Dermis blood vessel endothelial cell (primary cell): Measurements from ENCODE around the gene TLR5. TPM values are rescaled to one million over a fixed set of nuclear protein-coding genes. Genes with fewer than 3 reads are reported as not detected.
A peak's percentile ranks its signal among the peaks of the same experiment; 100 is the strongest.
"Not testable (repeated sequence)": the region's sequence is repeated elsewhere in the genome, so short reads cannot be mapped to it uniquely, and the experiment has no call there.

Experiments
- DNase-seq: peaks from one replicate; pipeline ENCODE4 v3.0.0; 2010
- total RNA-seq: library from RNA; depleted of rRNA; stranded (reverse); fragments of >200 nt; gene quantifications from 2 replicates; pipeline ENCODE4 v1.2.3, GENCODE V29; 2014

Gene TLR5, protein sequence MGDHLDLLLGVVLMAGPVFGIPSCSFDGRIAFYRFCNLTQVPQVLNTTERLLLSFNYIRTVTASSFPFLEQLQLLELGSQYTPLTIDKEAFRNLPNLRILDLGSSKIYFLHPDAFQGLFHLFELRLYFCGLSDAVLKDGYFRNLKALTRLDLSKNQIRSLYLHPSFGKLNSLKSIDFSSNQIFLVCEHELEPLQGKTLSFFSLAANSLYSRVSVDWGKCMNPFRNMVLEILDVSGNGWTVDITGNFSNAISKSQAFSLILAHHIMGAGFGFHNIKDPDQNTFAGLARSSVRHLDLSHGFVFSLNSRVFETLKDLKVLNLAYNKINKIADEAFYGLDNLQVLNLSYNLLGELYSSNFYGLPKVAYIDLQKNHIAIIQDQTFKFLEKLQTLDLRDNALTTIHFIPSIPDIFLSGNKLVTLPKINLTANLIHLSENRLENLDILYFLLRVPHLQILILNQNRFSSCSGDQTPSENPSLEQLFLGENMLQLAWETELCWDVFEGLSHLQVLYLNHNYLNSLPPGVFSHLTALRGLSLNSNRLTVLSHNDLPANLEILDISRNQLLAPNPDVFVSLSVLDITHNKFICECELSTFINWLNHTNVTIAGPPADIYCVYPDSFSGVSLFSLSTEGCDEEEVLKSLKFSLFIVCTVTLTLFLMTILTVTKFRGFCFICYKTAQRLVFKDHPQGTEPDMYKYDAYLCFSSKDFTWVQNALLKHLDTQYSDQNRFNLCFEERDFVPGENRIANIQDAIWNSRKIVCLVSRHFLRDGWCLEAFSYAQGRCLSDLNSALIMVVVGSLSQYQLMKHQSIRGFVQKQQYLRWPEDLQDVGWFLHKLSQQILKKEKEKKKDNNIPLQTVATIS
- total RNA-seq = 0.14 and 0.34 TPM in 2 replicates

DNA sequence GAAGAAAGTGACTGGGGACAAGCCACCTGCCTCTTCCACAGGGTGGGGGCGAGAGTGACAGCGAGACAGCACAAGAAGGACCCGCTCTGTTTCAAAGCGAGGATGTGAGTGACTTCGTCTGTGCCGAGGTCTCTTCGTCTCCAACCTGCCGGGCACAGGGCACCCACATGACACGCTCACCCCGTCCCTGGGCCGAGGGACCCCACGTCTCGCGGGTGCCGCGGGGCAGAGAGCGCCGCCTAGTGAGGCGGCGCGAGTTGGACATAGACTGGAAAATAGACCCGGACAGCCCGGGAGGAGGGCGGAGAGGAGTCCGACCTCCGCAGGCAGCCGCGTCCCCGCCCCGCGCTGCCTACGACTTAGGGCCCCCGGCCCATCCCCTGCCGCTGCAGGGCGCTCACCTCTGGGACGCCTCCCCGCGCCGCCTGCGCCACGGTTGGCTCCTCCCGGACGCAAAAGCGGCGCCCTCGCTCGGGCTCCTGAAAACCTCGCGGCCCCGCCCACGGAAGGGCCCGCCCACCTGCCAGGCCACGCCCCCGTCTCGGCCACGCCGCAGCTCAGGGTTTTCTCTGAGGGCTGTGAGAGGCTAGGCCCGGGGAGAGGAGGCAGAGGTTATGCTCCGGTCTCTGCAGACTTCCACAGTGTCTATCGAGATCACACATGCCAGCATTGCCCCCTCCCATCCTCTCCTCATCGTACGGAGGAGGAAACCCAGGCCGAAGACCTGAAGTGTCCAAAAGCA, at the start of gene TLR5:
TLR5 (minus strand) TSS at position 454 of the 742 bp plus-strand sequence. CDS start 30,217 bp downstream, outside the sequence.
- DNase-seq = peak; percentile 64

DNA sequence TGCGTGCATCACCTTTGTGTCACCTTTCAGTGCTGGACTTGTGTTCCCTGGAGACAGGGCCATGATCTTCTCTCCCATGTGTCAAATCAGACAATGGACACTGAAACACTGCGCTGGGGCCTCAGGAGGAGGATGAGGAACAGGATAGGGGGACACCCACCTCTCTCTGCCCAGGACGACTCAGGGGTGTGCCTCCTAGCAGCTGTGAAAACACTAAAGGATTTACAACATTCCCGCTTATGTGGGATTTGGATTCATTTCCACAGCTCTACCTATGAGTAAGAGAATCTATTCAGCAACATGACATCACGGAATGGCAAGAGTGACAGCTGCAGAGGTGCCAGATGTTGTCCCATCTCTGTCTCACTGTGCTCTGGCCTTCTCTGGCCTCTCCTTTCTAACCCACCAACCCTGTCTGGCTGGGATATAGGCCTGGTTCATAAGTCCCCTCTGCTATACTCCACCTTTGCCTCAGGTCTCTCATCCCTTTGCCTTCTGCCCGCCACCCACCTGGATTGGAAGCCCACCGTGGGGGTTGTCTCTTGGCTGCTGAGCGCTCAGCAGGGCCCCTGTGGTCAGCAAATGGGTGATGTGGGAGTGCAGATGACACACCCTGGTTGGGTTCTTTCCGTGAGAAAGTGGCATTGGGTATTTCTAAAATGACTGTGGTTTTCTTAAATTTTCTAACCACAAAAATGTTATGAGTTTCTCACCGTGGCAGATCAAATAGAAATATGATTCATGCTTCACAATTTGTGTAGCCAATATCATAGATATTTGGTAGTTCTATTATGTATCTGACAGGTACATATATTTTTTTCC, 47.1 kb upstream of the TLR5 start:
- DNase-seq = no peak

DNA sequence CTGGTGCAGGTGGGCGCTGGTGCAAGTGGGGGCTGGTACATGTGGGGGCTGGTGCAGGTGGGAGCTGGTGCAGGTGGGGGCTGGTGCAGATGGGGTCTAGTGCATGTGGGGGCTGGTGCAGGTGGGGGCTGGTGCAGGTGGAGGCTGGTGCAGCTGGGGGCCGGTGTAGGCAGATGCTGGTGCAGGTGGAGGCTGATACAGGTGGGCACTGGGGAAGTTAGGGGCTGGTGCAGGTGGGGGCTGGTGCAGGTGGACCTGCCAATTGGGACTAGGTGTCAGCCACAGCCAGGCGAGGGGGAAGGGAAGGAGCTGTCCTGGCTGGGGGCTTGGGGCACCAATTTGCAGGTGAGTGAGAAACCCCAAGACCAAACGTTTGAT, 46.5 kb upstream of the TLR5 start:
- DNase-seq = no peak

DNA sequence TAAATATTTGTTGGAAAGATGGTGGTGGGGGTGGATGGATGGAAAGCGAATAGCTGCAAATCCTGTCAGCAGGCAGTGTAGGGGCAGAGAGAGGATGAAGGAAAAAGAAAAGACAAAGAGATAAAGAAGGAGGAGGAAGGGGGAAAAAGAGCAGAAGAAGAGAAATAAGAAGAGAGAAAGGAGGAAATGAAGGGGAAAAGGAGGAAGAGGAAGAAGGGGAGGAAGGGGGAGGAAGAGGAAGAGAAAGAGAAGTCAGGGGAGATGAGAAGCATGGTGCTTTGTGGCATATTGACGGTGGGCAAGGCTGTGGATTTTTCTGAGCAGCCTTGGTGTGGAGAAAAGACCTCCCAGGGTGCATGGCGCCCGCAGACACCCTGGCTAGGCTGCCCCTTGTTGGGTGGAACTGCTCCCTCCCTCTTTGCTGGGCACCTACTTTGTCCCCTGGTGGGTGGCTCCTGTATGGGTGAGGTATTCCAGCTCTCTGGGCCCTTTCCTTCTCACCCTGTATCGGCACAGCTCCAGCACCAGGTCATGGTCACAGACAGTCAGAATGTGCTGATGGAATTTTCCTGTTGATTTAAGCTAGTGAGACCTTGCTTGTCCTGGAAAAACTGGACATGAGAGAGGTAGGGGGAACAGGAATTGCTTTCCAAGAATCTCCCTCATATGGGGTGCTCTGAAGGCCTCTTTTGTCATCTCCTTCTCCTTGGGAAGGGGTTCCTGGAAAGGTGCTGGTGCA, 45.7 kb upstream of the TLR5 start:
- no peak for DNase-seq

DNA sequence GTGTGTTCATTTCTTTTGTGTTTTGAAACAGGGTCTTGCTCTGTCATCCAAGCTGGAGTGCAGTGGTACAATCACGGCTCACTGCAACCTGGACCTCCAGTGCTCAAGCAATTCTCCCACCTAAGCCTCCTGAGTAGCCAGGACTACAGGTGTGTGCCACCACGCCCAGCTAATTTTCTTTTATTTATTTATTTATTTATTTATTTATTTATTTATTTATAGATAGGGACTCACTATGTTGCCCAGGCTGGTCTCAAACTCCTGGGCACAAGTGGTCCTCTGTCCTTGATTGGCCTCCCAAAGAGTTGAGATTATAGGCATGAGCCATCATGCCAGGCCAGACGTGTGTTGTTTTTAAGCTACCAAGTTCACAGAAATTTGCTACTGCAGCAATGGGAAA, 43.8 kb upstream of the TLR5 start:
- DNase-seq = no peak

DNA sequence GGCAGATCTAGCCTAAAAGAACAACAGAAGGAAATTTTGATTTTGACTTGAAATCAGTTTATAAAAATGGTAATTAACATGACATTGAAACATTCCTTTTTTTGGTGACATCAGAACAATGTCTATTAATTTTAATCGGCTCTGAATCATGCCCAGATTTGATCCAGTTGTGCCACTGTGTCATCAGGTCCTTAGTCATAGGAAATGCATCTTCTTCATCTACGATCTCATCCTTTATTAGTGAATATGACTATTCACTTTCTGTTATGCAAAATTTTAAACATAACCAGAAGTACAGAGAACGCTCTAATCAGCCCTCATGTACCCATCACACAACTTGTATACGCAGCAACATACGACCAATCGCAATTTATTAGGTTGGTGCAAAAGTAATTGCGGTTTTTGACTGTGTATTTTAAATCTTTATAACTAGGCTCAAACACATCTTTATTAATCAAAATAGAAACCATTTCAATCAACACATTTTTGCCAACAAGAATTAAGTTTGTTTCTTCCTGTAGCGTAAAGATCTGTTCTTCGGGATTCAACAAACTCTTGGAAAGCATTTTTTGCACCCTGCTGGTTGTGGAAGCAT, 40.3 kb upstream of the TLR5 start:
- no peak for DNase-seq

DNA sequence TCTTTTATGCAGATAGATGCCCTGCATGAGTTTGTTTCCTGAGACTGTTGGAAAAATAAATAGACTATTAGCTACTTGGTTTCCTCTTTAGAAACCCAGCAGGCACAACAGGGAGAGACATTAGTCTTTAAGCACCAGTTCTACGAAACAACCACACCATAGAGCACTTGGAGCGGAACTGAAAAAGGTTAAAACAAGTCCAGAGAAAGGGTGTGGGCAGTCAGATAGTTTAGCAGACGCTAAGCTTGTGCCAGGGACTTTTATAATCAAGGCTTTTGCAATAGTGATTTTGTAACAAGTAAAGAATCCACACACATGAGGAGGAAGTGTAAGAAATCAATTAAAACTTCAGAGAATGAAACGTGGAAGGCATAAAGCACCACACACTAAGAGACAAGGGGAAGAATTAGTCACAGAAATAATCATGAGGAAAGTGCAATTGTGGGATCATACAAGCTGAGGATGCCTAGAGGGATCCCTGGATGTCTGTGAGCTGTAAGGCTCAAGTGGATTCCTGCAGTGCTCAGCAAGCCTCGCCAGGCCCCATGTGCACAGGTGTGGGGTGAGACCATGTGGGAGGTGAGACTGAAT, 37.8 kb upstream of the TLR5 start:
- DNase-seq = no peak

DNA sequence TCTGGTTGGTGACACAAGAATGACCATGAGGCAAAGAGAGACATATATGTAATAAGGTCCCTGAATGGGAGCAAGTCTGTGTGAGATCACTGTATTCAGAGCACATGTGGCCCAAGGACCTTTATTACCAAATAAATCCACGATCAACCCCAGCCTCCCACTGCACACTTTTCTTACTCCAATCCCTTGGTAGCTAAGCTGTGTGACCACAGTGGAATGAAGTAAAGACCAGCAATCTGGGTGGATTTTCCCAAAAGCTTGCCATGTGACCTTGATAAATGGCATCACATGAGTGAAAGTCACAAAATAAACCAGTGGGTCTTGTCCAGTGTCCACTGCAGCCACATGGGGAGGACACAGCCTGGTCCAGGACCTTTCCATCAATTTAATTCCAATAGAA, 36.7 kb upstream of the TLR5 start:
- no peak for DNase-seq

DNA sequence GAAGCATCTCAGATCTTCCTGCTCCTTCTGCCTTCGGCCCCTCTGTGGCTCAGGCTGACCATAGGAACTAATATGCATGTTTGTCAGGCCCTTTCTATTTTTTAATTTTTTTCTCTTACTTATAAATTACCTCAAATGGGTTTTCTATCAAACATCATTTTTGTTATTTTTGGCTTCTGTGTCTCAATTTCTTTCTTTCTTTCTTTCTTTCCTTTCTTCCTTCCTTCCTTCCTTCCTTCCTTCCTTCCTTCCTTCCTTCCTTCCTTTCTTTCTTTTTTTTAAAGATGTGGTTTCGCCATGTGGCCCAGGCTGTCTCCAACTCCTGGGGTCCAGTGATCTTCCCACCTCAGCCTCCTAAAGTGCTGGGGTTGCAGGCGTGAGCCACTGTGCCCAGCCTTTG, 36.2 kb upstream of the TLR5 start:
- no peak for DNase-seq

DNA sequence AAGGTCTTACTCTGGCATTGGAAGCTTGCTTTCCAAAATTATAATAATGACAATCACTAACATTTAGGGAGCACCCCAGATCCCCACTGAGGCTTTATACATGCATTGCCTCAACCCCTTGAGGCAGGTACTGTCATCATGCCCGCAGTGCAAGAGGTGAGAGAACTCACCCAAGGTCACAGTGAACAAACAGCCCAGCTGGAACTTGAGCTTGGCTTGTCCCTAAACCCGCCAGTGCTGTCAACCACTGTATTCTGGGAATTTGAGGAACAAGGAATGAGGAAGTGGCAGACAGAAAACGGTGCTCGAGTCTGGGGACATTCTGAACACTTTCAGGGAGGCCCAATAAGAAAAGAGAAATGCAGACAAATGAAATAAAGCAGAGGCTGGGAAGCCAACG, 34.6 kb upstream of the TLR5 start:
- no peak for DNase-seq

DNA sequence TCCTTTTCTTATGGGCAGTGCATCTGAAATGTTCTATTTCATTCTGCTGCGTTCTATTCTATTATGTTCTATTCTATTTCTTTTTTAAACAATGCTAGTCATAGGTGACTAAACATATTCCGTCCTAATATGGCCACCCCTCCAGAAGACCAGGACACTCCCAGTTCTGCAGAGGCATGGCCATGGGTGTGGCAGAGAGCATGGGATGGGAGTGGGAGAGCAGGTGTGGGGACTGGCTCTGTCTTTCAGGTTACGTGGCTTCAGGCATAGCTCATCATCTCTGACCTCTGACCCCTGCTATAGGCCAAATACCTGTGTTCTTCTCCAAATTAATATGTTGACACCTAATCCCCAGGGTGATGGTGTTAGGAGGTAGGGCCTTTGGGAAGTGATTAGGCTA, 33.4 kb upstream of the TLR5 start:
- DNase-seq = no peak

DNA sequence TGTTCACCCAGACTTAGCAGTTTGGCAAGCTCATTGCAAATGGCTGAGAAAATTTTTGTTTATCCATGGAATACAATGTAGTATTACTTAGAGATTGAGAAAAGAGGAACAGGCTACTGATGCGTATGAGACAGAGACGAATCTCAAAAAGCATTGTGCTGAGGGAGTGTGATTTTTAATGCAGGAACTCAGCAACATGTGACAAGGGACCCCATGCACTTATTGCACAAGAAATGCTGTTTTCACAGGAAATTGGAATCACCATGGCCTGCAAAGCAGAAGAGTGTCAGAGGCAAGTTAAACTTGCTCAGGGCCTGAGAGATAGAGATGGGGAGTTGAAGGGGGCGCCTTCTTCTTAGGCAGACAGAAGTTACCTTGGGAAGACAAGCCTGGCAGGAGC, 32.6 kb upstream of the TLR5 start:
- DNase-seq = no peak

DNA sequence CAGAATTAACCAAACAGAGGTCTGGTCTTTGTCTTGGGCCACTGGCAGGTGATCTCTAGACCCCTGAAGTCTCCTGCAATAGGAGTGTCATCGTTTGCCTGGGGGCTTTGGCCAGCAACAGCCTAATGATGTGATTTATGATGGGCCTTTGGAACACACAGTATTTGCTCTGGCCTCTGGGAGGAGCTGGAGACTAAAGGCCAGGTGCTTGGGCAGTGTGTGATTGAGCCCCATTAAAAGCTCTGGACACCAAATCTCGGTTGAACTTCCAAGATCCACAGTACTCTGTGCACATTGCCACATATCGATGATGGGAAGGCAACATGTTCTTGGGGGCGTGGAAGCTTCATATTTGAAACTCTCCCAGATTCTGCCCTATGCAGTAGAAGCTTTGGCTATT, 32.0 kb upstream of the TLR5 start:
- DNase-seq = no peak

DNA sequence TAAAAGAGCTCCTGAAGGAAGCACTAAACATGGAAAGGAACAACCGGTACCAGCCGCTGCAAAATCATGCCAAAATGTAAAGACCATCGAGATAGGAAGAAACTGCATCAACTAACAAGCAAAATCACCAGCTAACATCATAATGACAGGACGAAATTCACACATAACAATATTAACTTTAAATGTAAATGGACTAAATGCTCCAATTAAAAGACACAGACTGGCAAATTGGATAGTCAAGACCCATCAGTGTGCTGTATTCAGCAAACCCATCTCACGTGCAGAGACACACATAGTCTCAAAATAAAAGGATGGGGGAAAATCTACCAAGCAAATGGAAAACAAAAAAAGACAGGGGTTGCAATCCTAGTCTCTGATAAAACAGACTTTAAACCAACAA, 26.4 kb upstream of the TLR5 start:
- not testable (repeated sequence) for DNase-seq

DNA sequence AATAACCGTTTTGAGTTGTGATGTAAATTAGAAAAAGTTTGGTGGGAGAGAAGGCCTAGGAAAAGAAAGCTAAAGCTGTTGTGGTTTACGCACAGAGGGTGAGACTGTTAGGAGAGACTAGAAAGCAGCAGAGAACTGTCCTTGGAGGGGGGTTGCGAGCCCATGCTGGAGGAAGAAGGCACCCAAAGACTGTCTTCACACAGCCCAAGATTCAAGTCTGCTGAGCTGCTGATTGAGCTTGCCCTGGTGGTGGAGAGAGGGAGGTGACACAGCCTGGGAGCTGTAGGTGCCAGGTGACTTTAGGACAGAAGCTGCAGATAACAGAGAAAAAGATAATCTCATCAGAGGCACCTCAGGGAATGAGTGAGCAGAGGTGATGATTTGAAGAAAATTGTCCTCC, 18.3 kb upstream of the TLR5 start:
- DNase-seq = no peak

DNA sequence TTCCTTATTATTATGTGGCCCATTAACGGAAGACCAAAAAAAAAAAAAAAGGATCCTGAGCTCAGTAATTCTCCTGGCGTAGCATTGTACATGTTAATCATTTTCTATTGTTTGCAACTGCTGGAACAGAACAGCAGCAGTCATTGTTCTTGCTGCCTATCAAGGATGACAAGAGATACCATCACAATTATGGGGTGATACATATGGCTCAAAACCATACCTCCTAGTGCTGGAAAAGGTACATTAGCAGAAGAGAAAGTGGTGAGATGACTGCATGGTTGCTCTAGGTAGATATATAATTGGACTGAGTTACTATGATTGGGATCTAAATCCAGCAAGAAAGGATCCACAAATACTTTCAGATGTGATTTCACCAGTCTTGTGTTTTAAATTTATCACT, 13.3 kb upstream of the TLR5 start:
- DNase-seq = no peak

DNA sequence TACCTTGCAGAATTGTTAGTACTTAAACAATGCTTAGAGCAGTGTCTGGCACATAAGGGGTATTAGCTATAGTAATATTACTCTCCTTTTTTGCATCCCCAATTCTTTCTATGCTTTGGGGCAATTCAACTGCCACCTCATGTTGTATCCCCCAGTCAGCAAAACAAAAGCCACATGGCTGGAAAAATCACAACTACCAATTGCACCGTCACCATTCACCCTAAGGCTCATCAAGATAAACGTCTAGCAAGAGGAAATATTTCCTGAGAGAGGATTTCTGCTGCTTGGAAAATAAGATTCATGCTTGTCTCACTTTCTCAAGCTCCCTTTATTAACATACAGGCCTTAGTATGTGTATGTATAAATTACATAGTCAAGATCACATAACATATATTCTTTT, 12.1 kb upstream of the TLR5 start:
- no peak for DNase-seq

DNA sequence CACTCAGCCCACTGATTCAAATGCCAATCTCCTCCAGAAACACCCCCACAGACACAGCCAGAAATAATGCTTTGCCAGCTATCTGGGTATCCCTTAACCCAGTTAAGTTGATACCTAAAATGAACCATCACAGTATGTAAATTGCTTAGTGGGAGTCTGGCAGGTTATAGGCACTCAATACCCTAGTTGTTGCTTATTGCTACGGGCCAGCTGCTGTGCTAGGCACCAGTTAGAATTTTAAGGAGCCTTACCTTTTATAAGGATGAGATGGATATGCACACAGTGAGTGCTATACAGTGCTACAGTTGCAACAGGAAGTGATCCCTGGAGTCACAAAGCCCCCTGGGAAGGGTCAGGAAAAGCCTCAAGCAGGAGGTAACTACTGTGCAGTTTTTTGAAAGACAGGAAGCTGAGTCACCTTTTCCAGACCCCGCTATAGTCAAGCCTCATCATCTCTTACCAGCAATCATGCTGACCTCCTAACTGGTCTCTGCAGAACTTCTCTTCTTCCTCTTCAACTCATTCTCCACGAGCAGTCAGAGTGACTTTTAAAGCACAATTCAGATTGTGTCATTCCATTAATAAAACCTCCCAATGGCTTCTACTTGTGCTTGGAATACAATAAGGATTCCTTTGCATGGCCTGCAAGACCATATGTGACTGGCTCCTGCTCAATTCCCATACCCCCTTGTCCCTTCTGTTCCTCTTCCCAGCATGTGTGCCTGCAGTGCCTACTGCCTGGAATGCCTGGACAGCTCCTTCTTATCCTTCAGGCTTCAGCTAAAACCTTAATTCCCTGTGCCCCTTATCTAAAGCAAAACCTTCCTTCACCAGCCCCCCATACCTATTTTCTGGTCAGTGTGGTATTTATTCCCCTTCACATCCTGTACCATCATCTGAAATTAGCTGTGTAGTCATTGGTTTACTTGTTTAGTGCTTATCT, 10.4 kb upstream of the TLR5 start:
- DNase-seq = peak; percentile 77

DNA sequence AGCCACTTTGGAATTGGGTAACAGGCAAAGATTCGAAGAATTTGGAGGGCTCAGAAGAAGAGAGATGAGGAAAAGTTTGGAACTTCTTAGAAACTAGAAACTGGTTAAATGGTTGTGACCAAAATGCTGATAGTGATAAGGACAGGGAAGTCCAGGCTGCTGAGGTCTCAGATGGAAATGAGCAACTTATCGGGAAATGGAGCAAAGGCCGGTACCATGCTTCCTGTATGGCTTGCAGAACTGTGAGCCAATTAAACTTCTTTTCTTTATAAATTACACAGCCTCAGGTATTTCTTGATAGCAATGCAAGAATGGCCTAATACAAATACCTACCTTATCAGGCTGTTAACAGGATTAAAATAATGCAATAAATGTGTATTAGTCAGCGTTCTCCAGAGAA, 9.4 kb upstream of the TLR5 start:
- no peak for DNase-seq

DNA sequence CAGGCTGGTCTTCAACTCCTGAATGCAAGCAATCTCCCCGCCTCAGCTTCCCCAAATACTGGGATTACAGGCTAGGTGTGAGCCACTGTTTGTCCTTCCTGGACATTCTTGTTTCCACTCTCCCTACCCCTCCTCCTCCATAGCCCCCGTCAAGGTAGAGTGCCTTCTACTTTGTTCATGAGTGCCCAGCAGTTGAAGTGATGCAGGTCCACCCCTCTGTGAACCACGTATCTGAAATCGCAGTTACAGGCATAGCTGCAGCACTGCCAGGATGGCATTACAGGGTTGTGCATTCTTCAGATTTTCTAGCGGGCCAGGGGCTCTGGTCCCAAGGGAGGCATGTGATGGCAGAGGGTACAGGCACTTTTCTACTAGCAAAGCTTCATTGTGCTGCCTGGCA, 7.4 kb upstream of the TLR5 start:
- no peak for DNase-seq
